Measurements from ENCODE around the gene GXYLT2.

- TF ChIP-seq CTCF (IDR thresholded peaks at IDR 0.05) (no peak), POLR2A (IDR thresholded peaks at IDR 0.05) (no peak), EP300 (IDR thresholded peaks at IDR 0.05; ENCODE audit: low read depth) (no peak)
These were observed 14.0 kb downstream of the GXYLT2 start for GRCh38 chr3:72901840-72902239.

All from transverse colon (tissue), 3 donors.